ENCODE measurements around the gene C17orf78.
"Not testable (repeated sequence)": the region's sequence is repeated elsewhere in the genome, so short reads cannot be mapped to it uniquely, and the experiment has no call there.

C17orf78 gene

DNA sequence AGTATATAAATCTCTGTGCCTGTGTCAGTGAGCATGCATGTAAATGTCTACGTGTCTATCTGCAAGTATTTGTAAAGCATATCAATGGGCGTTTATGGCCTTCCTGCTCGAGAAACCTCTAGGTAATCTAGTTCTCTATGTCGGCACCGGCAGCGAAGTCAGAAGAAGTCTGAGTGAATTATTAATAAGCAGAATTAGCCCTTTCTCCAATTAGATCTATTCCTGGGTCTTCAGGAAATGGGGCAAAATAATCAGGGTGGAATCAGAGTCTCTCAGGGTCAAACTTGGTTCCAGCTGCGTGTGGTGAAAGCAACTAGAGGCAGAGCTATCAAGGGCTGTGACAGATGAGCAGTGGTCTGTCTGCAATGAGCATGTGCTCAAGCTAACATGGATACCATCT is at the start of gene C17orf78:
Gene C17orf78 (plus strand): TSS at position 280 of the 400 bp plus-strand sequence. CDS start 108 bp downstream, at position 388.
- DNase-seq, result no peak

DNA sequence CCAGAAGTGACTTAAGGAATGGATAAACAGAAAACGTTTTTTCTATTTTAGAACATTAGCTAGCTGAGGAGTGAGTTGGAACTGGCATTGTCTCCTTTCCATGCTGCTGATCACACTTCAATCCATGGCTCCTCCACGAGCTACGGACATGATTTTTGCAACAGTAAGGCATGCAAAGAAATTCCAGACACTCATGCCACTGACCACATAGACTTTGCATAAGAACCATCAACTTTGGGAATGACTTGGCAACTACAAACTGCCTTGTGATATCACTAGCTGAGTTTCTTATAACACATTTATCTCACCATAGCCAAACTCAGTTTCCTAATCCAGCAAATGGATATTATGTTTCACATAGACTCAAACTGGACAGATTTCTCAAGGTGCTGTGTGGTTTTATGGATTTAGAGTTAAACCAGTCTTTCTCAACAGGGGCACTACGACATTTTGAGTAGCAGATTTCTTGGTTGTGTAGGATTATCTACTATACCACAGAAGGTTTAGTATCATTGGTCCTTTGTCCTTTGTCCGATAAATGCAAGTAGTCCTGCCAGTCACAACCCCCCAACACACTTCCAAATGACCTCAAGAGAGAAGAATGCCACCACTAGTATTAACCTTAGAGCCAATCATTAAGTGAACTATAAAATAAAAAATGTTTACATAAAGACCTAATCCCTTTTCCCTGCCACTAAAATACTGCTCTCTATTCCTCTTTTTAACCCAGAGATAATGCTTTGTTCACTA is 48.3 kb upstream of the C17orf78 start:
- no peak for DNase-seq

GRCh38 chr17:37338847-37339246 is 36.9 kb upstream of the C17orf78 start:
- no peak for DNase-seq

DNA sequence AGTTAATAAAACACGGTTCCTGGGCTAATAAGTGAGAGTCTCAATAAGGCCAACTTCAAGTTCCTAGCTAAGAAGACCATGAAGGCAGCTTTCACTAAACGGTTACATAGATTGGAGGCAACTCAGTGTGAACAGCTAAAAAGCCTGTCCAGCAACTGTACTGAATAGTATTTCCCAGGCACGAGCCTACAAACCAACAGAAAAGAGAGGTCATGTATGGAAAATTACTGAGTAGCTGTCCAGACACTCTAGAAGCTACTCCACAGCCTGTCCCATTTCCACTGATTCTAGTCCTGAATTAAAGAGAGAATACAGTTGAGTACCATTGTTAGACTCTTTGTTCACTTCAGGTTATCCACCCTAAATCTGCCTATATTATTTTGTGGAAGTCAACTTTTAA is 36.5 kb upstream of the C17orf78 start:
- DNase-seq, result no peak

DNA sequence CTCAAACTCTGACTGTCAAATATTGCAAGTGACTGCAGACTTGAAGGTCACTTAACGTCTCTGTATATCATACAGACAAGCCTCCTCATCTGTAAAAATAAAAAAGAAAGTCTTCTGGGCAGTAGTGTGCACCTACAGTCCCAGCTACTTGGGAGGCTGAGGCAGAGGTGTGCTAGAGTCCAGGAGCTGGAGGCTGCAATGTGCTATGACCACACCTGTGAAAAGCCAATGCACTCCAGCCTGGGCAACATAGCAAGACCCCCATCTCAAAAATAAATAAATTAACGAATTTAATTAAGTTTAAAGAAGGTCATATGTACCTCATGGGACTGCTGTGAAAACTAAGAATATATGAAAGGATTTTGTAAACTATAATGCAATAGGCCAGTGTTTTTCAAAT is 35.0 kb upstream of the C17orf78 start:
- no peak for DNase-seq

DNA sequence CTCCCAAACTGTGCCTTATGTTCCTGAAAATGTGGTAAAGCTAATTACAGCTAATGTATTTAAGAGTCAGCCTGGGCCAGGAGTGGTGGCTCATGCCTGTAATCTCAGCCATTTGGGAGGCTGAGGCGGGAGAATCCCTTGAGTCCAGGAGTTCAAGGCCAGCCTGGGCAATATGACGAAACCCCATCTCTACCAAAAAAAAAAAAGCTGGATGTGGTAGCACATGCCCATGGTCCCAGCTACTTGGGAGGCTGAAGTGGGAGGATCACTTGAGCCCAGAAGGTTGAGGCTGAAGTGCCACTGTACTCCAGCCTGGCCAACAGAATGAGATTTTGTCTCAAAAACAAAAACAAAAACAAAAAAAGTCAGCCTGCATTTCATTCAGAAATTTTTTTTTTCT is 33.2 kb upstream of the C17orf78 start:
- DNase-seq, result no peak

GRCh38 chr17:37344519-37344918 is 31.3 kb upstream of the C17orf78 start:
- DNase-seq, result no peak

DNA sequence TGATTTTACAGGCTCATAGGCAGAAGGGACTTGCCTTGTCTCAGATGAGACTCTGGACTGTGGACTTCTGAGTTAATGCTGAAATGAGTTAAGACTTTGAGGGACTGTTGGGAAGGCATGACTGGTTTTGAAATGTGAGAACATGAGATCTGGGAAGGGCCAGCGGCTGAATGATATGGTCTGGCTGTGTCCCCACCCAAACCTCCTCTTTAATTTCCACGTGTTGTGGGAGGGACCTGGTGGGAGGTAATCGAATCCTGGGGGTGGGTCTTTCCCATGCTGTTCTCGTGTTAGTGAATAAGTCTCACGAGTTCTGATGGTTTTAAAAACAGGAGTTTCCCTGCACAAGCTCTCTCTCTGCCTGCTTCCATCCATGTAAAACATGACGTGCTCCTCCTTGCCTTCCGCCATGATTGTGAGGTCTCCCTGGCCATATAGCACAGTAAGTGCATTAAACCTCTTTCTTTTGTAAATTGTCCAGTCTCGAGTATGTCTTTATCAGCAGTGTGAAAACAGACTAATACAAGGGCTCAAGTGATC is 28.9 kb upstream of the C17orf78 start:
- not testable (repeated sequence) for DNase-seq

DNA sequence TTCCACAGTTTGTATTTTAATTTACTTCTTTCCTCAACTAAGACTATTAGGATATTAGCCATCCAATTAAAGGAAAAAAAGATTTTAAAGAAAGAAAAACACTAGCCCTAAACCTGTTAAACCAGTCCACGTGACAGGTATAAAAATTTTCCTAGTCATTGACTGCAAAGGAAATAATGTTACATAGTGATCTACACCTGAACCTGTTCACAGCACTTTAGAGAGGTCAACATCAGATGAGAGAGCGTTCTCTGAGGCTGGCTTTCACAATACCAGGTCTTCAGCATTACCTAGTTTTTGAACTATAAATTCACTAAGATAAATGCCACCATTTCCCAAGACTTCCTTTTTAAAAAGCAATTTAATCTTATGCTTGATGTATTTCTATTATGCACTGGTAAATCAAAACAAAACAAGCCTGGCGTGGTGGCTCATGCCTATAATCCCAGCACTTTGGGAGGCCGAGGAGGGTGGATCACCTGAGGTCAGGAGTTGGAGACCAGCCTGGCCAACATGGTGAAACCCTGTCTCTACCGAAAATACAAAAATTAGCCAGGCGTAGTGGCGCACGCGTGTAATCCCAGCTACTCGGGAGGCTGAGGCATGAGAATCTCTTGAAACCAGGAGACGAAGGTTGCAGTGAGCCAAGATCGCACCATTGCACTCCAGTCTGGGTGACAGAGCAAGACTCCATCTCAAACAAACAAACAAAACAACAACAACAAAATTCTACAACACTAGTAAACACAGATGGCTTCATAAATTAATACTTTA is 18.8 kb upstream of the C17orf78 start:
- DNase-seq, result not testable (repeated sequence)

- DNase-seq, result peak; percentile 48
Observed at GRCh38 chr17:37358098-37358829, 17.5 kb upstream of the C17orf78 start.

DNA sequence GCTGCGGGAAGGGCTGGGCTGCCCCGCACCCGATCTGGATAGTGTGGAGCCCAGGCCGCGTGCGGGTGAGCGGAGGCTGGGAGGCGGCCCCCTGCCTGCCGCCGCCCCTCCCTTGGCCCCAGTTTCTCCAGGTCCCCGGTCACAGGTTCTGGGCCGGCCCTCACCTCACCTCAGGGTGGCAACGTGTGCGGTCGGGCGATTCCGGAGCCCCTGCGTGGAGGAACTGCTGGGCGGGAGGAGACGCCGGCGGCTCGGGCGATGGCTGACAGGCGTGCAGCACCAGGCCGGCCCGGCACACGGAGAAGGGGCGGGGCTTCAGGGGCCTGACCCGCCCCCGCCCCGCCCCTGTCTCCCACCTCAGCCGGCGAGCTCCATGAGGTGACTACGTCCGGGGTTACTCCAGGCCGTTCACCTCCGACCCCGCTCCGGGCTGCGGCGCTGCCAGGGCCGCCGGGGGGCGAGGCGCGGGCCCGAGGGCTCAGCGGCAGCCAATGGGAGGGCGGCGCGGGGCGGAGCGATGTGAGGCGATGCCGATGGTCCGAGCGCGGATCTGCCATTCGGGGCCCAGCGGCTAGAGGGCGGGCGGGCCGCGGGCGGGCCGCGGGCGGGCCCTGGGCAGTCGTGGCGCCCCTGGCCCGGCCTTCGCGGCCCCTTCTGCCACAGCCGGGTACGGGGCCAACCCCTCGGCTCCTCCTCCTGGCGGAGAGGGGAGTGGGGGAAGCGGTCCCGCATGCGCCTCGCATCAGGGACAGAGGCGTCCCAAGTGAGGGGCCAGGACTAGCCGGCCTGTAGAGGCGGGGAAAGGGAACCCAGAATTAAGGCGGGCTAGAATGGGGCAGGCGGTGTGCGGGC is 16.7 kb upstream of the C17orf78 start:
- peak; percentile 63 for DNase-seq

DNA sequence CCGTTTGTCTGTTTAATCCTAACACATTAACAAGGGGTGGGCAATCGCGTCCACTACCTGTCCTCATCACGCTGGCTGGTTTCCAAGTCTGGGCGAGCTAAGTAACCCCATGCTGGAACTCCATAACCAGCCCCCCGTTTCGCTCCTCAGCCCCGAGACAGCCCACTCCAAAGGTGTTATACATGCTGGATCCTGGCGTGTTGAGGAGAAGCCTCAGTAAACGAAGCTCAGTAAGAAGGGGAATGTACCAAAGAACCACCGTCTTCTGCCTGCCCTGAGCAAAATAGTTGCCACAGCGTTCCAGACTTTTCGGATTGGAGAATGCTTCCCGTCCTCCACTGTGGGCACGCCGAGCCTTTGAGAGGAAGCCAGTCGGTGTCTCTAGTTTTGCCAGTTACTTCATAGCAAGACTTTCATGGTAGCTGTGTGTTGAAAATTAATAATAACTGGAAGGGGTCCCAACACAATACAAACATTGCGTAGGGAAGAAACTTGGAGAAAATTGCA is 16.1 kb upstream of the C17orf78 start:
- no peak for DNase-seq

DNA sequence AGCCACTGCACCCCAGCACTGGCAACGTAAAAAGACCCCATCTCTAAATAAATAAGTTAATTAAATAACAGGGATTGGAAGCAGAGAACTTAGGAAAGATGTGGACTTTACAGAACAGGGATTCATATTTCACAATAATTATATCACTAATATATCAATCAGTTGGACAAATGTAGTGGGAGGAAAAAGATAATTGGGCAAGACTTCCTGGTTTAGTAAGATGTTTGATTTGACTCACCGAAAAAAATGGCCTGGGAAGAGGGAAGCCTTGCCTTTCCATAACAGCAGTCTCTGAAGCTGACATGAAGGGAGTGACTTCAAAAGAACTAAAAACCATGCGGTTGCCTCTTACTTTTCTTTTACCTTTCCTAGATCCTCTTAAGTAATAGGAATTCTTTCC is 15.2 kb upstream of the C17orf78 start:
- DNase-seq, result no peak

DNA sequence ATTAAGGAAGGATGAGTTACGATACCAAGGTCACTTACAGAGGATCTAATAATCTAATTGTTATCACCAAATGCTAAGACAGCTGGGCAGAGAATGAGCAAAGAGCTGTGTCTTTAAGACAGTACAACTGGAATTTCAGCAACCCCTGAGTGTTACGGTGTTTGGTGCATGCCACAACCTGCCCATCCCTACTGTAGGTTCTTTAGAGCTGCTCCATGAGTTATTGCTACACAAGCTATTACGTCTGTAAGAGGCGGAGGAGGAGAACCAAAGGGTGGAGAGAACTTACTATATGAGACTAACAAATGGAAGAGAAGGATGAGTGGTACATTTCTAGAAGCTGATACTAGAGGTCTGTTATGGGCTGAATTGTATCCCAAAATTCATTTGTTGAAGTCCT is 14.2 kb upstream of the C17orf78 start:
- DNase-seq, result no peak

- DNase-seq, result no peak
Observed at GRCh38 chr17:37365589-37365988, 10.2 kb upstream of the C17orf78 start.

GRCh38 chr17:37368577-37368976 is 7.2 kb upstream of the C17orf78 start:
- DNase-seq, result no peak

GRCh38 chr17:37373530-37374159 is 2.1 kb upstream of the C17orf78 start:
- DNase-seq, result peak; percentile 86

DNA sequence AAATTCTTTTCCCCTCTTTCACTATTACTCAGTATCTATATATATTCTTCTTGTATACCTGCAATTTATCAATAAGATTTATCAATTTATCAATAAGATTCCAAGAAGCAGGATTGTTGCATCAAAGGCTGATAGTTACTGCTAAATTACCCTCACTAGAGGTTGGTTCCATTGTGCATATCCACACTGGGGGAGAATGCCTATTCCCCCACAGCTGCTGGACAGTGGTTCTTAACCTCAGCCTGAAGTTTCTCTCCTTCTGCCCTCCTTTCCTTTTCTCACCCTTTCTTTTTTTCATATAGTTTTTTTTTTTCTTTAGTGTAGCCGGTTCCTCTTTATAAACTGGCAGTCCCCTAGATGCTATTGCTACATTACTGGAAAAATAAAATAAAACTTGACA is 6.3 kb downstream of the C17orf78 start:
- no peak for DNase-seq

DNA sequence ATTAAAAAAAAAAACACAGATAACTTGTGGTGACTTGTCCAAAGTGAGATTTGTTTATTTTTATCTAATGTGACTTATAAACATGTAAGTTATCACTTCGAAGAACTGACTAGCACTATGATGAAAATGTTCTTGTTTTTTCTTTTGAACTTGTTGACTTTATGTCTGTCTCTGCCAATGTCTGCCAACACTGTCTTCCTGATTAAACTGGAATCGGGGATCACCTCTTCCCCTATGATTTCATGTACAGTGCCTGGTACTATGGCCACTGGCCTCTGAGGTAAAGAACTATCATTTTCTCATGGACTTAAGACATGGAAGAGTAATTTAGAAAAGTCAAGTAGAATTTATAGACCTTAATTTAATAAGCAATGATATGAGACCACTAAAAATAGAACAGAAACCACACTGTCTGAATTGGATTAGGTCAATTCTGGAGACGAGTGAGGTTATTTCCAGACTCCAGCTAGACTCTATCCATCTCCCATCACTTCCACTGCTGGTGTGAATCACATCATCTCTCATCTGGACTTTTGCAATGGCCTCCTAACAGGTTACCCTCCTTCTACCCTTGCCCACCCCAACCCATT is 8.9 kb downstream of the C17orf78 start:
- no peak for DNase-seq

DNA sequence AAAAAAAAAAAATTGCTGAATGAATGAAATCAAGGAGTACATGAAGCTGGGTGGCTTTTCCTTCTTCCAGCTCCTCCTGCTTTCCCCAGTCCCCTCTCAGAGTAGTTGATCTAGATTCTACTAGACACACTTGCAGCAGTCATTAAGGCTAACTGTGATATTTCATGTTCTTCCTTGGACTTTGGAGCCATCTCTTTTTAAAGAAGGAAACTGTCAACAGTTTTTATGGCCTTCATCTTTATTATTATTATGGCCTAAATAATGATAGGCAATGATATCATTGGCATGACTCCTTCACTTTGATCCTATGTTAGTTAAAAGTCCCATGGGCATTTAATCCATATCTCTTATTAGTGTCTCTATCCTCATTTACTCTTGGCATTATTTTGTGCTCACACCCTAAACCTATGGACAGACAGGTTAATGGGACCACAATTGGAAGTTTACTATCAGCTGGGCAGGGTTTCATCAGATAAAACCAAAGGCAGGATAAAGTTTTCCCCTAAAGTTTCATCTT is 9.7 kb downstream of the C17orf78 start:
- no peak for DNase-seq

DNA sequence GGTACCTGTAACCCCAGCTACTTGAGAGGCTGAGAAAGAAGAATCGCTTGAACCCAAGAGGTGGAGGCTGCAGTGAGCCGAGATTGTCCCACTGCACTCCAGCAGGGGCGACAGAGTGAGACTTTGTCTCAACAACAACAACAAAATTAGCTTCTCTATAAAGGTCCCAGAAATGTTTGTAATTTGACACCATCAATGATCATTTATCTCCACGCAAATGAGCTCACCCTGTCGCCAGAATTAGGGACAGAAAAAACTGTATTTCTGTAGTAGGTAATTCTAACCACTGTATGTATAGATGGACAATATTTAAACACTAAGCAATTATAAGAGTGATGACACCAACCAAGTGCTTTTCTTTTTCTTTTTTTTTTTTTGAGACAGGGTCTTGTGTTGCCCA is 10.7 kb downstream of the C17orf78 start:
- DNase-seq, result no peak
